Keratinocyte (primary cell): ENCODE measurements around the gene PCDHGC4.

Experiments used
- EZH2 ChIP-seq: IDR thresholded peaks from one replicate; pipeline ENCODE4 v1.6.1; 2012; ENCODE audit warnings: inconsistent platforms, mild to moderate bottlenecking, low read length, moderate library complexity
- TF ChIP-seq, protein P1 (sequence below), 3 experiments: IDR thresholded peaks in 1 of 3; conservative IDR thresholded peaks in 1 of 3; optimal IDR thresholded peaks in 1 of 3; 2 replicates in 2 of 3; 3 replicates in 1 of 3; pipeline versions ENCODE3 to v1.5.1; 2011; ENCODE audit warnings: low read length in 3 of 3, mild to moderate bottlenecking in 3 of 3, moderate library complexity in 2 of 3, control low read depth in 1 of 3, inconsistent platforms in 1 of 3; ENCODE audit not compliant: insufficient read depth in 2 of 3; ENCODE audit errors: extremely low read depth in 1 of 3

DNA sequence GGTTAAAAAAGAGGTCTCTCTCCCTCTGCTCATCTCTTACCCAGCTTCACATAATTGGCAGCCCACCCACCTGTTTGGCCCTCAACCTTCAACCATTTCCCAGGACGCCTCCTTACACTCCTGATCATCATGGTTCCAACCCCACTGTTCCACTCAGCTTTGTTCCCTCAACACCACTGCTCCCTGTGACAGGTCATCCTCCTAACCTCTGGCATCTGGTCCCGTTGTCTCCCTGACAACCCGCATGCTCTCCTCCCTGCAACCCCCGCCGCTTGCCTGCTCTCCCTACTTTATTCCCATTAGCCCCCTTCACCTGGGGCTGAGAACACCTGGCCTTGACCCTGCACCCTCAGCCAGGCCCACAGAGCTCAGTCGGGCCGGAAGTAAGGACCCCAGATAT, 16.9 kb downstream of the PCDHGC4 start:
- TF ChIP-seq EZH2 = no peak
- TF ChIP-seq, protein P1, sequence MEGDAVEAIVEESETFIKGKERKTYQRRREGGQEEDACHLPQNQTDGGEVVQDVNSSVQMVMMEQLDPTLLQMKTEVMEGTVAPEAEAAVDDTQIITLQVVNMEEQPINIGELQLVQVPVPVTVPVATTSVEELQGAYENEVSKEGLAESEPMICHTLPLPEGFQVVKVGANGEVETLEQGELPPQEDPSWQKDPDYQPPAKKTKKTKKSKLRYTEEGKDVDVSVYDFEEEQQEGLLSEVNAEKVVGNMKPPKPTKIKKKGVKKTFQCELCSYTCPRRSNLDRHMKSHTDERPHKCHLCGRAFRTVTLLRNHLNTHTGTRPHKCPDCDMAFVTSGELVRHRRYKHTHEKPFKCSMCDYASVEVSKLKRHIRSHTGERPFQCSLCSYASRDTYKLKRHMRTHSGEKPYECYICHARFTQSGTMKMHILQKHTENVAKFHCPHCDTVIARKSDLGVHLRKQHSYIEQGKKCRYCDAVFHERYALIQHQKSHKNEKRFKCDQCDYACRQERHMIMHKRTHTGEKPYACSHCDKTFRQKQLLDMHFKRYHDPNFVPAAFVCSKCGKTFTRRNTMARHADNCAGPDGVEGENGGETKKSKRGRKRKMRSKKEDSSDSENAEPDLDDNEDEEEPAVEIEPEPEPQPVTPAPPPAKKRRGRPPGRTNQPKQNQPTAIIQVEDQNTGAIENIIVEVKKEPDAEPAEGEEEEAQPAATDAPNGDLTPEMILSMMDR (optimal IDR thresholded peaks at IDR 0.05 in 1 of 3, IDR thresholded peaks at IDR 0.05 in 1 of 3, conservative IDR thresholded peaks at IDR 0.05 in 1 of 3; ENCODE audit: extremely low read depth in 1 of 3, insufficient read depth in 2 of 3, low read length in 3 of 3) = no peak
